GM19455 (cell line): Measurements from ENCODE around the gene EBF4.

Source experiments
- ATAC-seq: cut with Tn5 transposase; IDR thresholded peaks from one replicate; pipeline ENCODE4 v1.9.1; 2021; ENCODE audit not compliant: unreplicated experiment

Gene EBF4

DNA sequence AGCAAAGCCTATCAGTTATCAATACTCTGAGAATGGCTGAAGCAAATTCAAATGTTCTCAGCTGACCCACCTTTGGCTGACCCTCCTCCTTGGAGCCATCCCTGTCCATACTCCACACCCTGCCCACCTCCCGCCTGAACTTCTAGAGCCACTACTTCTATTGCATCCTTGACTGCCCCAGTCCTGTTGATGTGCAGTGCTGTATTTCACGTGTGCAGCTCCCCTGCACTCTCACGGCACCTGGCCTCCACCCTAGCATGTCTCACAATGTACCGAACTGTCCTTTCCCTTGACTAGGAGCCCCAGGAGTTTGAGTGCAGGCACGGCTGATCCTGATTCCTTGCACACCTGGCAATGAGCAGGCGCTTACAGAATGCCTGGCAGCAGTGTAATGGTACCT, 100.9 kb downstream of the EBF4 start:
- ATAC-seq: no peak

DNA sequence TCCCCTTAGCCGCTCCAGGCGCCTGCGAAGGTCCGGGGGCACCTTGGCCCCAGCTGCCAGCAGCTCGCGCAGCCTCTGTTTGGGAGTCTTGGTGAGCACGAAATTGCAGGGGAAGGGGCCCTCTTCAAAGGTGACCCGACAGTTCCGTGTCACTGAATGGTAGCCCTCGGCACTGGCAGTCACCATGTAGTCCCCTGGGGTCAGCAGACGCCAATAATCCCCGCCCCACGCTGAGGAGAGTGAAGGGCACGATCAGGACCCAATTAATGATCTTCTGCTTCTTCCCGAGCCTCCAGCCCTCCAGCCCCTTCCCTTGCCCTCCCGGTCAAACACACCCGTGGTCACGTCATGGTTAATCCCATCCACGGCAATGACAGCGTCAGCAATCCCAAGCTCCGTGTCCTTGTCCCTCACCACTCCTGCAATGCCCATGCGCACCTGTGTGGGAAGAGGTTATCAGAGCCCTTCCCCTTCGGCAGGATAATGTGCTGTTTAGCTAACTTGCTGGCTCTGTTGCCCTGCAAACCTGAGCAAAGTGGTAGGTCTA, 101.7 kb downstream of the EBF4 start:
- no peak for ATAC-seq

DNA sequence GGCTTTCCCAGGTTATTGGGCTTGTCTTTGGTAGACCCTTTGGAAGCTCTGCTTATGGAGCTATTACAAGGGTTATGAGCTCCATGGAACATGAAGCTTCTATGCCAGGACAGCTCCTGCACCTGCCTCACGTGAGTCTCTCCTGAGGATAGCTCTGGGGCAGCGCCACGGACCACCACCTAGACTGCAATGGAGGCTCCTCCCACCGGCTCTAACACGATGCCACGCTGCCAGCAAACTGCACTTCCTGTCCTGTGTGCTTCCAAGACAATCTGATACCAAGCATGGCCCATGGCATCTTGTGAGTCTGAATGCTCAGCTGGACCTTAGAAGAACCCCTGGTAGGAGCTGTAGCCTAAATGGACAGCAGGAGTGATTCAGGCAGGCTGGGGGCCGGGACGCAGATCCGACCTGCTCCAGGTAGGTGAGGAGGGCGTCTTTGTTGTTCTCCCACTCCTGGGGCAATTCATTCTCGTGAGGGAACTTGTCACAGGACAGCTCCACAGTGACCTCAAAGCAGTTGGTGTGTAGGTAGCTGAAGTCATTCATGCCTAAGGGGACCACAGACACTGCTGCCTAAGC, 102.4 kb downstream of the EBF4 start:
- no peak for ATAC-seq

DNA sequence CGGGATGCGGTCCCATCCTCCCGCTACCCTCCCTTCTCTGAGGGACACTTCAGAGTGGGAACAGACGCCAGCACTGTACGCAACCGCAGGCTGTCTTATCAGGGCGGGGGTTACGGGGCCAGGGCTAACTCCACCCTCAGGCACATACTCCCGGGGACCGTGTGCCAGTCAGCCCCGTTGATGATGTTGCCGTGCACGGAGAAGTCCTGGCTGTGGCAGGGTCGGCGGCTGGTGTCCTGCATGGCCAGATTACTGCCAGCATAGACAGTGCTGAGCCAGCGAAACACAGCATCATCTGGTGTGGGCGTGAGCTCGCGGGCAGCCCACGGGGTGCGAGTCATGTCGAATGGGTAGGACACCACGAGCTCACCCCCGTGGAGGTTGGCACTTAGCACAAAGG, 102.9 kb downstream of the EBF4 start:
- ATAC-seq: no peak

DNA sequence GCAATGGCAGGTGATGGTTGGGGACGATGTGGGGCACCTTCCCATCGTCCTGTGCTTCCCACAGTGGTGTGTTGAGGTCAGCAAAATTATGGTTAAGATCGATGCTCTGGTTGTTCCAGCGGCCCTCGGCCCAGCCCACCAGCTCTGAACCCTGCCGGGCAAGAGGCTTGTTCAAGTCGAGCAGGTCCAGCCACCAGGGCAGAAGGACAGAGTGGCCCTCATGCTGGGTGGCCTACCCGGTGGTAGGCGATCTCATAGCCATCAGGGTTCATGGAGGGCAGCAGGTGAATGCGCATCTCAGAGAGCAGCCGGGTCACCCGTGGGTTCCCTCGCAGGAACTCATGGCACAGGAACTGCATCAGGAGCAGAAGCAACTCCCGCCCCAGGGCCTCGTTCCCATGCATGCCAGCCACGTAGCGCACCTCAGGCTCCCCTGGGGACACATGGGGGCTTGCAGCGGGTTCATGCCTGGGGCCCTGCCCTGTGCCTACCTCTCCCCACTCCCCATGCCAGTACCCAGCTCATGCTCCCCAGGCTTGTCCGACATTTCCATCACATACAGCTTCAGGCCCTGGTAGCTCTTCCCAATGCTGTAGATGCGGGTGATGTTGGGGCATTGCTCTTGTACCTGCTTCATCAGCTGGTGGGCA, 103.6 kb downstream of the EBF4 start:
- no peak for ATAC-seq

DNA sequence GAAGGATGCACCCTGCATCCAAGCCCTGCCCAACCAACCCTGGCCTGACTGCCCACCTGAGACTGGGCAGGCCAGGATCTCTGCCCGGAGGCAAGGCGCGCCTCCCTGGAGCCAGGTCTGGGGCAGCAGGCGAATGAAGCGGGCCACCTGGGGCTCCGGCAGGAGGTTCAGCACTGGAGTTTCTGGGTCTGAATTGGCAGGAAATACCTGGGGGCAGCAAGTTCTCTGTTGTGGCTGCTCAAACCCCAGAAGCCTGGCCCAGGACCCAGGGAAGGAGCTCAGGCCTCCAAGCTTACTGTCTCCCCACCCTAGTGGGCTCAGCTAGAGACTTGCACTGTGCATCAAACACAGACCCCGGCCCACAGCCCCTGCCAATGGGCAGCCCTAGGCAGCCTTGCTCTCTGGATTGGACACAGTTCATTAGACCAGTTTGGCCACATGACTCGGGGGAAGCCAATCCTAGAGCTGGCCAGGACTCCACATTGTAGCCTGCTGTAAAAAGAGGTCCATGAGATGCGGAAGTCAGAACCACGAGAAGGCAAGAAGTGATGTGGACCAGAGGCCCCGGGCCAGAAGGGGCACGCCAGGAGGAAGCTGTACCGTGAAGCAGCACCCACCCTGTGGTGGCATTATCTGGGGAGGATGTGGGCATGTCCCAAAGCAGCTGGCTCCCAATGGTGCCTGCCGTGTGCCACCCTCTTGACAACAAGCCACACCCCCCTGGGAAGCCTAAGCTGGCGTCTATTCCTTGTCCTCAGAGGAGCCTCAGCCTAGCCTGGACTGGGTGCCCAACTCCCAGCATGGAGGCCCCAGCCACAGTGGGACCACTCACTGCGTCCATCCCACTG, 104.8 kb downstream of the EBF4 start:
- ATAC-seq: no peak

DNA sequence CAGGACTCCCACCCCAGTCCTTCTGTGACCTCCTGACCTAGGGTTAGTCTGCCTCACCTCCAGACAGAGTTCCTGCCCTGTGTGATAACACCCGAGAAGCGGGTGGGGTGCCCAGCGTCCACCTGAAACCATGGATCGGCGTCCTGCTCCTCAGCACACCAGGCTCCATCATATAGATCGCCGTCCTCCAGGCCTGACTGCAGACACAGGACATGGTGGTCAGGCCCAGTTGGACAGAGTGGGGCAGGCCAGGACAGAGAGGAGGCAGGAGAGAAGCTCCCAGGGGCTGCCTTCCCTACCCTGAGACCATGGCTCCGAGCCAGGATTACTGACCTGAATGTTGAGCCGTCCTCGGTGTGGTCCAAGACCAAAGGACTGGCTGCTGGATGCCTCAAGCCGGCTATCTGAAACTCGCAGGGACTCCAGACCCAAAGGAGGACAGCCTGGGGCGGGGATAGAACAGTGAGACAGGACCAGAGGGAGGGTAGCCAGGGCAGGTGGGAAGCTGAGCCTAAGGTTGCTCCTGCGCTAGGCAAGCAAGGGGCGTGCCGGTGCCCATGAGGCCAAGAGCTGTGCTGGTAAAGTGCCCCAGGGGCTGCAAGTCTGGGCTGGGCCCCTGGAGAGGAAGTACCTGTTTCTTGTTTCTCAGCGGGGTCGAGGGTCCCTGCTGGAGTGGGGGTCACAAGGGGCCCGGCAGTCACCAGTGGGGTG, 105.7 kb downstream of the EBF4 start:
- no peak for ATAC-seq

DNA sequence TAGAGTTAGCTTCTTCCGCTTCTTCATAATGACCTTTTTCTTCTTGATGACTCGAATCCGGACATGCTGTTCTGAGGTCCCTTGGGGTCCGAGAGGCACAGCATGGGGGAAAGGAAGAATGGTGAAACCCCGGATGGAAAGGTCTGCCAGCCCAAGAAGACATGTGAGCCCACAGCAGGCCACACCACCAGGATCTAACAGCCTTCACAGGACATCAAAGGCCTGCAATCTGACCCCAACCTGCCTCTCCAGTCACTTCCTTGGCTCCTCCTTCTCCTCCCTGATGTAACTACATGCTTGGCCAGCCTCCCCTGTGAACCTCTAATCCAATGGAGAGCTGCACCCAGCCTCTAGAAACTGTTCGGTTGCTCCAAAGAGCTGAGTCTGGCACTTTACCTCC, 106.2 kb downstream of the EBF4 start:
- ATAC-seq: no peak

DNA sequence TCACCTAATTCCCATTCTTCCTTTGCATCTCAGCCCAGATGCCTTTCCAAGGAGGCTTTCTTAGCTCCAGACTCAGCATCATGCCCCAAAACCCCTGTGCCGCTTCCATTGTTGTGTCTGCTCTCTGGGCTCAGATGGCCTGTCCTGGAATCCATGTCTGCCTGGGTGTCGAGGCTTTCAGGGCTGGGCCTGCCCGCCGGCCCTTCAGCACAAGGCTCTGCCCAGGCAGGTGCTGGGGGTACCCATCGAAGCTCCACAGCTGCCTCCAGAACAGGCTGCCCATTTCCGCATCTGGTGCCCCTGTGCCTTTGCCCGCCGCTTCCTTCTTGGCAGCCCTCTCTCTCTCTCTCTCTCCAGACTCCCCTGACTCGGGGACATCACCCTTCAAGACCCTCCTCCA, 106.7 kb downstream of the EBF4 start:
- no peak for ATAC-seq

DNA sequence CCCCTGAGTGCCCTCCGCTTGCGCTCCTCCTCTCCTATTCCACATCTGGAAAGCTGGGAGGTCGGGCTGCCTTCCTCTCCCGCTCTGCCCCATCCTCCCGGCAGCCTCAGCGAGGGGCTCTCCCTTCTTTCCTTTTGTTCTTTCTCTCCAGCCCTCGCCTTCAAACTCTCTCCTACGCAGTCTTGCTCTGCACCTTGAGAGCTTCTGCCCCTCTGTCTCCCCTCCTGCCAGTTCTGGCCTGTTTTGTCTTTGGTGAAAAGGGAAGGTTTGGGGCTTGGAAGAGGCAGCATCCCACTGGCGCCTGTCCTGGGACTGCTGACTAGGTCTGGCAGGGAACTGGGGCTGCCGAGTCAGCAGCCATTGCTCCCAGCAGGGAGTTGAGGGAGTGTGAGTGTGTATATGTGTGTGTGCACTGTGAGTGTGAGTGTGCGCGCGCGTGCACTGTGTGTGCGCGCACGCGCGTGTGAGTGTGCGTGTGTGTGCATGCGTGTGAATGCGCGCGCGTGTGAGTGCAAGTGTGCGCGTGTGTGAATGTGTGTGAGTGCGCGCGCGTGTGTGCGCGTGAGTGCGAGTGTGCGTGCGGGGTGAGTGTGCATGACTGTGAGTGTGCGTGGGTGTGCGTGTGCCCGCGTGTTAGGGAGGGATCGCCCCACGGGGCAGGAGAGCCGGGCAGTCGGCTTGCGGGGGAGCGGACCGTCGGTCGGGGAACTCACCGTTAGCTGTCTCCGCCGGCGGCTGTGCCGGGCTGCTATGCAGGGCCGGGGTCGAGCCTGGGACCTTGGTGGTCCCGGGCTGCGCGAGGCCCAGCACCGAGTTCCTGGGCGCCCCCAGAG, 107.3 kb downstream of the EBF4 start:
- no peak for ATAC-seq

DNA sequence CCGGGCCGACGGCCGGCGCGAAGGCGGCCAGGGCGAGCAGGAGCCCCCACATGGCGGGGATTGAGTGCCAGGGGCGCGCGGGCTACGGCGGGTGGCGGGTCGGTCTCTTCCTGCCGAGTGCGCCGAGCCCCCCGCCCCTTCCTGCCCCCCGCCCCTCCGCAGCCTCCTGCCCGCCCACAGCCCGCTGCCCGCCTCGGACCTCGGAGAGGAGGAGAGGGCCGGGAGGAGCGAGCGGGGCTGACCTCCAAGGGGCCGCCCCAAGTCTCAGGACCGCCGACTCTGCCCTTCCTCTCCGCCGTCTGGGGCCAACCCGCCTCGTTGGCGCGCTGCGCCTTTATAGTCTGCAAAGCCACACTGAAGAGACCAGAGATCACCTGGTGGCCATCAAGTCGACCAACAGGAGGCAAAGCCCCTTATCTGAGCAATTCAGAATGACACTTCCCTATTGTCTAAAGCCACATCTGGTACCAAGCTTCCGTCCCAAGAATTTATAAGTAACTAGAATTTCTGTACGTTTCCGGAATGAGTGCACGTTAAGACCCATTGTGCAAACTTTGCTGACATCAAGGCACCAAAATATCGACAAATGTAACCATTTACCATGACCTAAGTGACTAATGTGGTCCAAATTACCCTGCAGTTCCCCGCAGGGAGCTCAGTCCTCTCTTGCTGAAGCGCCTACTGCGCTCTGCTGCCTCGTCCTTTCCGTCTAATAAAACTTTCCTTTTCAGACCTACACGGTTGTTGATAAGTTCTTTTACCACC, 108.1 kb downstream of the EBF4 start, which contains the start of gene CPXM1:
Gene CPXM1, minus strand, starts transcription at position 107 of the 765 bp plus-strand sequence. Its CDS starts 55 bp downstream, at position 52.
- ATAC-seq: no peak

DNA sequence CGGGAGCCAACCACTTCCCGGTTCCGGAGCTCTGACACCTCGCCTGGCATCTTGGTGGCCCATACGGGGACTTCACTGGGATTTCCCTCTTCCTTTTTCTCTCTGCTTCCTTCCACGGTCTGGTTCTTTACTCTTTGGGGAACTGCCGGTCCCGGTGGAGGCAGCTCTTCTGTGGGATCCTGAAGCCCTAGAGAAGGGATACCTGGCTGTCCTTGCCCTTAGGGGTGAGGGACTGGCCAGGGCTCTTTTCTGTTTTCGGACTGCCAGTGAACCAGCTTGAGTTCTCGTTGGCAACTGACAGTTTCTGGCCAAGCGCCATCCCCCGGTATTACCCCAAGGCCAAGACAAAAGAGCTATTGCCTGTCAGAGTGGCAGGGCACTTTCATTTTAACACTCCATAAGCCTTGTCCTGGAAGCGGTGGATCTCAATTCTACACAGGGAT, 108.7 kb downstream of the EBF4 start:
- ATAC-seq: no peak

DNA sequence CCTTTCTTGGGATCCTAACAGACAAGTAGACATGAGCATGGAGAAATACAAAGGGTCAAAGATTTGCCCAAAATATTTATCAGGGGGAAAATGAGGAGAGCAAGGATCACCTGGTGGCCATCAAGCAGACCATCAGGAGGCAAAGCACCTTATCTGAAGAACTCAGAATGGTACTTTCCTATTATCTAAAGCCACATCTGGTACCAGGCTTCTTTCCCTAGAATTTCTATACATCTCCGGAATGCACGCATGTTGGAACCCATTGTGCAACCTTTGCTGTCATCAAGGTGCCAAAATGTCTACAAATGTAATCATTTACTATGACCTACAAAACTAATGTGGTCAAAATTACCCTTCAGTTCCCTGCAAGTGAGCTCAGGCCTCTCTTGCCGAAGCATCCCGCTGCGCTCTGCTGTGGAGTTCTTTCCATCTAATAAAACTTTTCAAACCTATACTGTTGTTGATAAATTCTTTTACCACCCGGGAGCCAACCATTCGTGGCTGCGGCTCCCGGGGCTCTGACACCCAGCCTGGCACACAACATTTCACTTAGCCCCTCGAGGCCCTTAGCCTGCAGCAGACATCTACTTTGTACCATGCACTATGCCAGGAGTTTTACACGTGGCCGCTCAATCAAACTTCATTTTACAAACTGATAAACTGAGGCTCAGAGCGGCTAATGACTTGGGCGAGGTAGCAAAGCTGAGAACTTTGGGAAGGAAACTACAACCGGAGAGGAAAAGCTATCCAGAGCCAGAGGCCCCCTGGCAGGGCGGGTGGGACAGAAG, 111.7 kb downstream of the EBF4 start:
- no peak for ATAC-seq

DNA sequence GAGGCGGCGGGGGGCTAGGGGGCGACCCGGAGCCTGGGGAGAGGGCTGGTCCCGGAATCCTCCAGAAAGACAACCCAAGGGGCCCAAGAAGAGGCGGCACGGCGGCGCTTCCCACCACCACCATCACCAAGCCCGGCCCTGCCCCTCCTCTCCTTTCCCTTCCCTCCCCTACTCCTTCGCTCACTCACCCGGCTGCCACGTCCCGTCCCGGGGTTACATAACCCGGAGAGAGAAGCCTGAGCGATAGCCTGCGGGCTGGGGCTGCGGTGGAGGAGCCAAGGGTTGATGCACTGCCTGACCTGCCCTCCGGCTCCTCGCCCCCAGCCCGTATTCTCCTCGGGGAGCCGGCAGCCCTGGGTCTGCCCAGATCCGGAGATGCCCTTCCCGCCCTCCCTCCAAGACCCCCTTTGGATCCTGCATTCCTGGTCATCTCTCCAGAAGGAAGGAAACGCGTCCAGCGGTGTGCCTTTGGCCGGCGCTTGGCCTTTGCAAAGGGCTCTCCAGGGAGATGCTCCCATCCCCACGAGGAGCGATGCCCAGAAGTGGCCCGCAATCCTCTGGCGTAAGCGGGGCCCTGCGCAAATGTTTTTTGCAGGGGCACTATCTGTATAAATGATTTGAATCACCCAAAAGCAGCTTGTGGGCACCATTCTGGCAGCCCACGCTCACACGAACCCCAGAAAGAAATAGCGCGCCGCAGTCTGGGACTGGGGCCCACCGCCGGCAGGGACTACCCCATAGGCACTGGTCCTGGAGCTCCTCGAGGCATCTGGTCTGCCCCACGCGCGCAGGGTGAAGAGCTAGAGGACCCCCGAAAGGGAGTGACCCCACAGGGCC, 112.5 kb downstream of the EBF4 start:
- no peak for ATAC-seq

DNA sequence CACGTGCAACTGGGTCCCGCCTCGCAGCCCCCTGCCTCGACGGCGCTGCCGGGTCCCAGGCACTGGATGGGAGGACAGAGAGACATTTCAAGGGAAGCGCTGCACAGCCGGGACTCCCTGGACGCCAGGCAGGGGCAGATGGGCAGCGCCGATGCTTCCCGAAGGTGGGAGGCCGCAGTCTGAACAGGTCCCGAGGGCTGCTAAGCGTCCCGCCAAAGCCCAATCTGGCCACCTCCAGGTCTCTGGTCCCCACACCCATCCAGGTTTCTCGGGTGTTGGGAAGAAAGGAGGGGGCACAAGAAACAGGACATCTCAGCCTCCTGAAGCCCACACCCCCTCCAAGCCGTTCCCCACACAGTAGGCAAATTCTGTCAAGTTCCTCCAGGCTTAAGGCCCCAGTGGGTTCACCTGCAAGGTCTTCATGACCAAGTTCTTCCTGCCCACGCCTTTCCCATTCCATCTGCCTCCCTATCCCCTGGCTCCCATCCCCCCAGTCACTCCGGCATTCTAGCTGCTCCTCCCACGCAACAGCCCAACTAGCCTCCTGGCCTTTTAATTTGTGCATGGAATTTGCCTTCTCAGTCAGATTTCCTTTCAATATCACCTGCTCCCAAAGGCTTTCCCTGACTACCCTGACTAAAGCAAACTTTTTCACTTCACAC, 113.2 kb downstream of the EBF4 start:
- no peak for ATAC-seq

DNA sequence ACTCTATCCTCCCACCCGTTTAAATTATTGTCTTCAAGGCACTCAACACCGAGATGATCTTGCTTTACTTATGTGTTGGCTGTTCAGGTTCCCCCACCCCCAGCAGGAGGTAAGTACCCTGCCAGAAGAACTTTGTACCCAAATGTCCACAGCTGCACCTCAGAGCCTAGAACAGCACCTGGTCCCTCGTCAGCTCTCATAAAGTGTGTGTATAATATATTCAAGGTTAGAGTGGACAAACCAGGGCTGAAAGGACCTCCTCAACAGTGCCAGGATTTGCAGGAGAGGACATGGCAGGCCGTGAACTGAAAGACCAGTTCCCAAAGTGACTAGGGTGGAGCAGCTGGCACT, 113.7 kb downstream of the EBF4 start:
- ATAC-seq: no peak

DNA sequence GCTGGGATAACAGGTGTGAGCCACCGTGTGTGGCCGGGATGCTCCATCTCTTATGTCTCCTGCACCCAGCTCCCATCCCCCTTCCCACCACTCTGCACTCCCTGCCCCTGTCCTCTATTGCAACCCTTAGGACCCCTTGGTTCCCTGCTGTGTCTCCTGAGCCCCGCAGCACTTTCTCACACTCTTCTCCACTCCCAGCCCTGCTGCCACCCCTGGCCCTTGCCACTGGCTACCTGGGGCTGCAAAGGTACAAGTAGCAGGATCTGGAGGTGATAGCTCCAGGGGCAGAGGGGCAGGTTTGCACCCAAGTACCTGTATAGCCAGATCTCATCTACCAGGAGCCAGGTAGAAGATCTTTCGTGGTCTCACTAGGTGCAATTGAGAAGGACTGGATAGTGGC, 114.4 kb downstream of the EBF4 start:
- ATAC-seq: no peak
